Umbilical cord (tissue), 2 donors: Measurements from ENCODE around the gene NHSL2. TPM values are rescaled to one million over a fixed set of nuclear protein-coding genes. Genes with fewer than 3 reads are reported as not detected.

Experiments
- DNase-seq: peaks from one replicate; pipeline ENCODE4 v3.0.0-alpha.2; 2015; ENCODE audit warnings: low spot score
- total RNA-seq: library from RNA; depleted of rRNA; stranded (reverse); fragments of >200 nt; gene quantifications from one replicate; pipeline ENCODE4 v1.2.3, GENCODE V29; 2014; ENCODE audit warnings: low replicate concordance; ENCODE audit not compliant: insufficient read depth

NHSL2 gene
- total RNA-seq, 1 donor from 2014 or later, result 25.3 TPM

GRCh38 chrX:72127332-72127731 lies 216.7 kb downstream of the NHSL2 start:
- DNase-seq, result no peak

GRCh38 chrX:72128183-72128834 lies 217.7 kb downstream of the NHSL2 start:
- DNase-seq, result no peak

- no peak for DNase-seq
Measured at GRCh38 chrX:72128881-72129280, 218.2 kb downstream of the NHSL2 start.

- no peak for DNase-seq
Measured at GRCh38 chrX:72129661-72130060, 219.0 kb downstream of the NHSL2 start.

- no peak for DNase-seq
Measured at GRCh38 chrX:72130156-72130761, 219.6 kb downstream of the NHSL2 start.

- DNase-seq, result no peak
Measured at GRCh38 chrX:72130762-72131250, 220.2 kb downstream of the NHSL2 start.

- DNase-seq, result peak; percentile 96
Measured at GRCh38 chrX:72131317-72132294, 221.0 kb downstream of the NHSL2 start, which contains the start of gene RTL5. RTL5 (minus strand) TSS chrX:72131915.

- DNase-seq, result no peak
Measured at GRCh38 chrX:72132456-72132855, 221.8 kb downstream of the NHSL2 start.

GRCh38 chrX:72133851-72134546 lies 223.4 kb downstream of the NHSL2 start:
- no peak for DNase-seq

- no peak for DNase-seq
Measured at GRCh38 chrX:72137846-72138495, 227.3 kb downstream of the NHSL2 start.

- DNase-seq, result no peak
Measured at GRCh38 chrX:72139538-72139937, 228.9 kb downstream of the NHSL2 start.

GRCh38 chrX:72141372-72142004 lies 230.8 kb downstream of the NHSL2 start:
- no peak for DNase-seq

- DNase-seq, result peak; percentile 52
Measured at GRCh38 chrX:72142094-72142793, 231.6 kb downstream of the NHSL2 start.

- peak; percentile 57 for DNase-seq
Measured at GRCh38 chrX:72142794-72143608, 232.4 kb downstream of the NHSL2 start.

- peak; percentile 24 for DNase-seq
Measured at GRCh38 chrX:72143609-72143907, 232.9 kb downstream of the NHSL2 start.

- DNase-seq, result no peak
Measured at GRCh38 chrX:72145181-72145580, 234.5 kb downstream of the NHSL2 start.

GRCh38 chrX:72146527-72146926 lies 235.9 kb downstream of the NHSL2 start:
- no peak for DNase-seq

GRCh38 chrX:72158773-72159172 lies 248.1 kb downstream of the NHSL2 start:
- DNase-seq, result no peak

GRCh38 chrX:72159769-72160168 lies 249.1 kb downstream of the NHSL2 start:
- no peak for DNase-seq
